Measurements from ENCODE around the gene SCN1B.

Gene SCN1B

DNA sequence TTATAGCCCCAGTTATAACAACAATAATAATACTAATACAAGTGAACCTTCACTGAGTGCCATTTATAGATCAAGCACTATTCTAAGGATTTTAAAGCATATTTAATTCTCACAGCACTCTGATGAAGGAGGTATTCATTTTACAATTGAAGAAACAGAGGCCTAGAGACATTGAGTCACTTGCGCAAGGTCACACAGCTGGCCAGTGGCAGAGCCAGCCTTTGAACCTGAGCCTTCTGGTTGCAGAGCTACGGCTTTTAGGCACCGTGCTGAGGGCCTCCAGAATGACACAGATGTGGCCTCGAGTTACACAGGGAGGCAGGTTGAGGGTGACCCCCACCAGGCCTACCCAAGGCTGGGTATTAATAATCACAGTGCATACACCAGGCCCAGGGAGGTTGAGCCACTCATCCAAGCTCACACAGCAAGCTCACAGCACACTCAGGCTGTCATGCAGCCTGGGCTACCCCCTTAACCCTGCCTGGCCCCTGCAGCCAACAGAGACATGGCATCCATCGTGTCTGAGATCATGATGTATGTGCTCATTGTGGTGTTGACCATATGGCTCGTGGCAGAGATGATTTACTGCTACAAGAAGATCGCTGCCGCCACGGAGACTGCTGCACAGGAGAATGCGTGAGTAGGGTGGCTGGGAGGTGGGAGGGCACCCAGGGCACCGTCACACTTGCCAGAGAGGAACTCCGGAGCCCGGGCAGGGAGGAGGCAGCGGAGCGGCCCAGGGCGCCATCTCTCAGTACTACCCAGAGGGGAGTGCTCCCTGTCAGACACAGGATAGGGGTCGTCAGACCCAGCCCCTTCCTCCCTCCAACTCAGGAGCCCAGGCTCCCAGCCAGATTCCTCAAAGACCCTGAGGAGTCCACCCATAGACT, 8.6 kb downstream of the SCN1B start:
- Histone ChIP-seq H3K9me3 (ENCODE audit: control insufficient read depth in 2 of 2, low read length in 2 of 2) (no peaks in the 10 kb centered on the region), H3K4me3 (ENCODE audit: low read length in 2 of 2) (no peak overlapping the region), H3K36me3 (ENCODE audit: control insufficient read depth in 2 of 2, insufficient read depth in 2 of 2, low read length in 2 of 2) (no peaks in the 10 kb centered on the region), H3K27me3 (ENCODE audit: control insufficient read depth in 1 of 2, insufficient read depth in 2 of 2, low read length in 2 of 2) (peaks cover 19 to 26% of the 10 kb centered on the region in 2 donors), H3K4me1 (ENCODE audit: control insufficient read depth, insufficient read depth, low read length) (peaks cover 22% of the 10 kb centered on the region), H3K9ac (ENCODE audit: low read length in 2 of 2) (no peak overlapping the region), H3K27ac (ENCODE audit: low read length) (no peak overlapping the region)

DNA sequence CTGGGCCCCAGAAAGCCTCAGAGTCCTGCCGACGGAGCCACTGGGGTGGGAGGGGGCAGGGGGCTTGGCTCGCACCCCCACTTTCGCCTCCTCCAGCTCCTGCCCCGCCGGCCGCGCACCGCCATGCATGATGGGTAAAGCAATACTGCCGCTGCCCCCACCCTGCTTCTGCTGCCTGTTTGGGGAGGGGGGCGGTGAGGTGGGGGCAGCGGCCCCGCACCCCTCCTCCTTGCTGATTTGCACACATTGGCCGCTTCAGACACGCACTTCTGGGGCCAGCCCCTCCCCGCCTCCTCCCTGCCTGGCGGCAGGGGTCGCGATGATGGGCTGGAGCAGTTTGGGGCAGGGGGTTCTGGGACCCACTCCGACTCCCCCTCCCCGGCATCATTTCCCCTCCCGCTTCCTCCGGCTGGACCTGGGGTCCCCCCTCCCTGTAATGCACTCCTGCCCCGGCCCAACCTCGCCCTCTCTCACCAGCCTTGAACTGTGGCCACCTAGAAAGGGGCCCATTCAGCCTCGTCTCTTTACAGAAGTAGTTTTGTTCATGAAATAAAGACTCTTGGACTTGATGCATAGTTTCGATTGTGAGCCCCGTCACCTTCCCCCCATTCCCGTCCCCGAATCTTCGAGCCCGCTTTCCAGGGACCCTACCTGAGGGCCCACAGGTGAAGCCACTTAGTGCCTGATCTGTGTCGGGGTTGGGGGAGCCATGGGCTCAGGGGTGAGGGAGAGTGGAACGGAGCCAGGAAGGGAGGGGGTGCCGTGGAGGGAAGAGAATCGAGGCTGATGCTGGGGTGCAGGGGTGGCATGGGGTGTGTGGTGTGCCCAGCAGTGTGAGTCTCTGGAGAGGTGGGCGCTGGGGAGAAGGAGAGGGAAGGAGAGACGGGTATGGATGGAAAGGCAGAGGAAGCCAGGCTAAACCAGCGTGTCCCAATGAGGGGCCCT, 9.9 kb downstream of the SCN1B start:
- no peak overlapping the region for H3K9ac ChIP-seq (ENCODE audit: low read length in 2 of 2)
- H3K9me3 ChIP-seq (ENCODE audit: control insufficient read depth in 2 of 2, low read length in 2 of 2) = no peaks in the 10 kb centered on the region
- H3K27ac ChIP-seq (ENCODE audit: low read length) = no peak overlapping the region
- H3K36me3 ChIP-seq (ENCODE audit: control insufficient read depth in 2 of 2, insufficient read depth in 2 of 2, low read length in 2 of 2) = no peaks in the 10 kb centered on the region
- H3K4me3 ChIP-seq (ENCODE audit: low read length in 2 of 2) = peak overlapping the region in 1 of 2 donors; percentile 40
- H3K27me3 ChIP-seq (ENCODE audit: control insufficient read depth in 1 of 2, insufficient read depth in 2 of 2, low read length in 2 of 2) = peaks cover 24 to 26% of the 10 kb centered on the region in 2 donors
- peaks cover 22% of the 10 kb centered on the region for H3K4me1 ChIP-seq (ENCODE audit: control insufficient read depth, insufficient read depth, low read length)

- Histone ChIP-seq H3K9ac (ENCODE audit: low read length in 2 of 2) (no peak overlapping the region), H3K27me3 (ENCODE audit: control insufficient read depth in 1 of 2, insufficient read depth in 2 of 2, low read length in 2 of 2) (peaks cover 24 to 26% of the 10 kb centered on the region in 2 donors), H3K27ac (ENCODE audit: low read length) (no peak overlapping the region), H3K9me3 (ENCODE audit: control insufficient read depth in 2 of 2, low read length in 2 of 2) (no peaks in the 10 kb centered on the region), H3K4me1 (ENCODE audit: control insufficient read depth, insufficient read depth, low read length) (peaks cover 22% of the 10 kb centered on the region), H3K36me3 (ENCODE audit: control insufficient read depth in 2 of 2, insufficient read depth in 2 of 2, low read length in 2 of 2) (no peaks in the 10 kb centered on the region), H3K4me3 (ENCODE audit: low read length in 2 of 2) (peak overlapping the region in 1 of 2 donors; percentile 40)
Measured at GRCh38 chr19:35040826-35041547, 10.7 kb downstream of the SCN1B start.

- H3K4me3 ChIP-seq (ENCODE audit: low read length in 2 of 2) = peak within 1 kb of the TSS in 1 of 2 donors; percentile 40
- H3K36me3 ChIP-seq (ENCODE audit: control insufficient read depth in 2 of 2, insufficient read depth in 2 of 2, low read length in 2 of 2) = no peaks in the 10 kb centered on the region
- peaks cover 24 to 26% of the 10 kb centered on the region in 2 donors for H3K27me3 ChIP-seq (ENCODE audit: control insufficient read depth in 1 of 2, insufficient read depth in 2 of 2, low read length in 2 of 2)
- H3K4me1 ChIP-seq (ENCODE audit: control insufficient read depth, insufficient read depth, low read length) = peaks cover 22% of the 10 kb centered on the region
- H3K9ac ChIP-seq (ENCODE audit: low read length in 2 of 2) = no peak within 1 kb of the TSS
- no peaks in the 10 kb centered on the region for H3K9me3 ChIP-seq (ENCODE audit: control insufficient read depth in 2 of 2, low read length in 2 of 2)
- H3K27ac ChIP-seq (ENCODE audit: low read length) = no peak within 1 kb of the TSS
Measured at GRCh38 chr19:35041548-35042055, 11.3 kb downstream of the SCN1B start, which contains the start of gene HPN. TSS of gene HPN (plus strand) at chr19:35041721. CDS start at chr19:35042507, 786 bp downstream.

GRCh38 chr19:35042056-35042730, 11.9 kb downstream of the SCN1B start:
- H3K9ac ChIP-seq (ENCODE audit: low read length in 2 of 2) = no peak overlapping the region

GRCh38 chr19:35042954-35043604, 12.8 kb downstream of the SCN1B start:
- Histone ChIP-seq H3K4me1 (ENCODE audit: control insufficient read depth, insufficient read depth, low read length) (peaks cover 22% of the 10 kb centered on the region), H3K27me3 (ENCODE audit: control insufficient read depth in 1 of 2, insufficient read depth in 2 of 2, low read length in 2 of 2) (peaks cover 24 to 26% of the 10 kb centered on the region in 2 donors), H3K9me3 (ENCODE audit: control insufficient read depth in 2 of 2, low read length in 2 of 2) (no peaks in the 10 kb centered on the region)

More at GRCh38 chr19:35042056-35042730, 11.9 kb downstream of the SCN1B start:
- H3K27ac ChIP-seq (ENCODE audit: low read length) = no peak overlapping the region
- peaks cover 24 to 26% of the 10 kb centered on the region in 2 donors for H3K27me3 ChIP-seq (ENCODE audit: control insufficient read depth in 1 of 2, insufficient read depth in 2 of 2, low read length in 2 of 2)
- peaks cover 22% of the 10 kb centered on the region for H3K4me1 ChIP-seq (ENCODE audit: control insufficient read depth, insufficient read depth, low read length)
- H3K4me3 ChIP-seq (ENCODE audit: low read length in 2 of 2) = no peak overlapping the region
- H3K36me3 ChIP-seq (ENCODE audit: control insufficient read depth in 2 of 2, insufficient read depth in 2 of 2, low read length in 2 of 2) = no peaks in the 10 kb centered on the region
- no peaks in the 10 kb centered on the region for H3K9me3 ChIP-seq (ENCODE audit: control insufficient read depth in 2 of 2, low read length in 2 of 2)

GRCh38 chr19:35043906-35044305, 13.6 kb downstream of the SCN1B start:
- peaks cover 22% of the 10 kb centered on the region for H3K4me1 ChIP-seq (ENCODE audit: control insufficient read depth, insufficient read depth, low read length)
- H3K9ac ChIP-seq (ENCODE audit: low read length in 2 of 2) = no peak overlapping the region
- no peak overlapping the region for H3K27ac ChIP-seq (ENCODE audit: low read length)

More at GRCh38 chr19:35042954-35043604, 12.8 kb downstream of the SCN1B start:
- Histone ChIP-seq H3K4me3 (ENCODE audit: low read length in 2 of 2) (no peak overlapping the region), H3K9ac (ENCODE audit: low read length in 2 of 2) (no peak overlapping the region), H3K27ac (ENCODE audit: low read length) (no peak overlapping the region), H3K36me3 (ENCODE audit: control insufficient read depth in 2 of 2, insufficient read depth in 2 of 2, low read length in 2 of 2) (no peaks in the 10 kb centered on the region)

DNA sequence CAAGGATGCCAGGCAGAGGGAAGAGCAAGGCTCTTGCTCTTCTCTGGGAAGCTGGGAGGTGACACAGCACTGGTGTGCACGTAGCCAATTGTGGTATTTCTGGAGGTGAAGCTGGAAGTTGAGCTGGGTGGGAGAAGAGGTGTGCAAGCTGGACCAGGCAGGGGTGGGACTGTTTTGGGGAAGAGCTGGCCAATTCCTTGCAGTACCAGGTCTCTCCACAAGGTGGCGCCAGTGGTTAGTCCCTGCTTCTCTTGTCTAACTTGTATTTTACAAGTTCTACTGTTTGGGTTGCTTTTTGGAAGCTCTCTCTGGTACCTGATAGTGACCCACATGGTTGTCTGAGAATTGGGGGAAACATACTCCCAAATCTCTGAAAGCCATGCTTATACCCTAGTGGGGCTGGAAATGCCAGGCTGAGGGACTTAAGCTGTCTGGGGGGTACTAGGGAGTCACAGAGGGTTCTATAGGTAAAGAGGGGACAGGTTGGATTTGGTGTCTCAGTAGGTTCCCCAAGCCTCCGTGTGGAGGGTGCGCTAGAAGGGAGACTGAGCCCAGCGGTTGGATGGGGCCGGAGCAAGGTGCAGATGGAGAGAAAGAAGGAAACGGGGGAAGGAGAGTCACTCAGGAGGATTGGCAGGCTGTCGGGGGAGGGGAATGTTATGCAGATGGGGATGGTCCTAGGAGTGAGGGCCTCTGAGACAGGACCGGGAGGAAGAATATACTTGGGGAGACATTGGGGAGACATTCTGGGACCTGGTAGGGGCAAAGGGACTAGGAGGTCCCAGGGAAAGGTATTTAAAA, 14.2 kb downstream of the SCN1B start:
- H3K4me1 ChIP-seq (ENCODE audit: control insufficient read depth, insufficient read depth, low read length) = peaks cover 21% of the 10 kb centered on the region
- H3K9ac ChIP-seq (ENCODE audit: low read length in 2 of 2) = no peak overlapping the region
- no peak overlapping the region for H3K4me3 ChIP-seq (ENCODE audit: low read length in 2 of 2)

More at GRCh38 chr19:35043906-35044305, 13.6 kb downstream of the SCN1B start:
- no peaks in the 10 kb centered on the region for H3K9me3 ChIP-seq (ENCODE audit: control insufficient read depth in 2 of 2, low read length in 2 of 2)
- no peak overlapping the region for H3K4me3 ChIP-seq (ENCODE audit: low read length in 2 of 2)
- peaks cover 25% of the 10 kb centered on the region in 2 donors for H3K27me3 ChIP-seq (ENCODE audit: control insufficient read depth in 1 of 2, insufficient read depth in 2 of 2, low read length in 2 of 2)
- no peaks in the 10 kb centered on the region for H3K36me3 ChIP-seq (ENCODE audit: control insufficient read depth in 2 of 2, insufficient read depth in 2 of 2, low read length in 2 of 2)

More for the DNA sequence above, 14.2 kb downstream of the SCN1B start:
- Histone ChIP-seq H3K9me3 (ENCODE audit: control insufficient read depth in 2 of 2, low read length in 2 of 2) (no peaks in the 10 kb centered on the region), H3K36me3 (ENCODE audit: control insufficient read depth in 2 of 2, insufficient read depth in 2 of 2, low read length in 2 of 2) (no peaks in the 10 kb centered on the region), H3K27me3 (ENCODE audit: control insufficient read depth in 1 of 2, insufficient read depth in 2 of 2, low read length in 2 of 2) (peaks cover 22 to 23% of the 10 kb centered on the region in 2 donors), H3K27ac (ENCODE audit: low read length) (no peak overlapping the region)
